Neuronal stem cell (in vitro differentiated cells): ENCODE data around the gene SH3TC1.
A peak's percentile ranks its signal among the peaks of the same experiment; 100 is the strongest.

Experiments
- DNase-seq: peaks from one replicate; pipeline ENCODE4 v3.0.0-alpha.2; 2013; ENCODE audit warnings: low spot score
- H2AFZ ChIP-seq: one replicate; pipeline ENCODE4 v1.6.1; 2013; ENCODE audit warnings: mild to moderate bottlenecking, low read length, inconsistent platforms
- H2AK5ac ChIP-seq: 2 replicates; pipeline ENCODE4 v1.6.1; 2013; ENCODE audit warnings: low read depth, mild to moderate bottlenecking, inconsistent platforms, low read length, moderate library complexity, mixed read lengths
- H2BK120ac ChIP-seq: 2 replicates; pipeline ENCODE4 v1.6.1; 2013; ENCODE audit warnings: low read depth, mild to moderate bottlenecking, inconsistent platforms, low read length, moderate library complexity, mixed read lengths
- H2BK12ac ChIP-seq: one replicate; pipeline ENCODE4 v1.6.1; 2013; ENCODE audit warnings: low read length, inconsistent platforms
- H2BK15ac ChIP-seq: 2 replicates; pipeline ENCODE4 v1.6.1; 2013; ENCODE audit warnings: mild to moderate bottlenecking, low read length, inconsistent platforms, mixed read lengths
- H2BK5ac ChIP-seq: one replicate; pipeline ENCODE4 v1.6.1; 2013; ENCODE audit warnings: inconsistent platforms, mild to moderate bottlenecking, low read length, moderate library complexity
- H3K14ac ChIP-seq: one replicate; pipeline ENCODE4 v1.6.1; 2013; ENCODE audit warnings: low read length, inconsistent platforms
- H3K18ac ChIP-seq: 2 replicates; pipeline ENCODE4 v1.6.1; 2013; ENCODE audit warnings: low read length, inconsistent platforms
- H3K23ac ChIP-seq: 2 replicates; pipeline ENCODE4 v1.6.1; 2013; ENCODE audit warnings: low read depth, mild to moderate bottlenecking, mixed read lengths, low read length, inconsistent platforms; ENCODE audit not compliant: poor library complexity
- H3K27ac ChIP-seq: replicated peaks from 3 replicates; pipeline ENCODE4 v1.5.1; 2013; ENCODE audit warnings: low read length, inconsistent platforms
- H3K27me3 ChIP-seq, 3 experiments: 2 replicates each; pipeline ENCODE4 v1.6.1; 2013; ENCODE audit warnings: low read length in 3 of 3, mild to moderate bottlenecking in 2 of 3, inconsistent platforms in 1 of 3, low read depth in 1 of 3, mixed read lengths in 1 of 3, moderate library complexity in 1 of 3; ENCODE audit not compliant: control insufficient read depth in 3 of 3, insufficient read depth in 3 of 3
- H3K36me3 ChIP-seq, 2 donors: replicated peaks in 1 of 2; 2 replicates each; pipeline ENCODE4 v1.6.1; 2013; ENCODE audit warnings: low read length in 2 of 2; ENCODE audit not compliant: control insufficient read depth in 2 of 2, insufficient read depth in 2 of 2
- H3K4ac ChIP-seq: 2 replicates; pipeline ENCODE4 v1.6.1; 2013; ENCODE audit warnings: inconsistent platforms, mild to moderate bottlenecking, low read length, moderate library complexity
- H3K4me1 ChIP-seq, 2 donors: 1 replicate in 1 of 2; 2 replicates in 1 of 2; pipeline ENCODE4 v1.6.1; 2013; ENCODE audit warnings: low read length in 2 of 2, low read depth in 1 of 2; ENCODE audit not compliant: control insufficient read depth in 2 of 2, insufficient read depth in 1 of 2
- H3K4me2 ChIP-seq: one replicate; pipeline ENCODE4 v1.6.1; 2013; ENCODE audit warnings: mild to moderate bottlenecking, low read length, inconsistent platforms; ENCODE audit not compliant: insufficient read depth, poor library complexity, severe bottlenecking
- H3K4me3 ChIP-seq, 2 donors: 2 replicates each; pipeline ENCODE4 v1.5.1; 2013; ENCODE audit warnings: low read length in 2 of 2, mild to moderate bottlenecking in 2 of 2, inconsistent platforms in 1 of 2, moderate library complexity in 1 of 2
- H3K79me1 ChIP-seq: one replicate; pipeline ENCODE4 v1.6.1; 2013; ENCODE audit warnings: low read depth, mild to moderate bottlenecking, inconsistent platforms, low read length, moderate library complexity
- H3K9ac ChIP-seq: one replicate; pipeline ENCODE4 v1.6.1; 2013; ENCODE audit warnings: mild to moderate bottlenecking, low read depth, low read length, inconsistent platforms; ENCODE audit not compliant: poor library complexity
- H3K9me3 ChIP-seq, 2 donors: replicated peaks in 1 of 2; 2 replicates each; pipeline versions ENCODE3 to v1.6.1; 2013; ENCODE audit warnings: low read length in 2 of 2, mild to moderate bottlenecking in 2 of 2, inconsistent platforms in 1 of 2, low read depth in 1 of 2, mixed read lengths in 1 of 2, moderate library complexity in 1 of 2; ENCODE audit not compliant: control insufficient read depth in 2 of 2, insufficient read depth in 1 of 2
- H4K8ac ChIP-seq: one replicate; pipeline ENCODE4 v1.6.1; 2013; ENCODE audit warnings: low read depth, mild to moderate bottlenecking, inconsistent platforms, low read length, moderate library complexity
- H4K91ac ChIP-seq: one replicate; pipeline ENCODE4 v1.6.1; 2013; ENCODE audit warnings: low read length, low read depth, mild to moderate bottlenecking, inconsistent platforms; ENCODE audit not compliant: poor library complexity
- WGBS, 2 donors: extraction: QIAGEN DNeasy Blood & Tissue Kit; methylation state at CpG; one replicate each; pipeline ENCODE4 v1.1.7; 2013; ENCODE audit warnings: missing lambda C conversion rate in 2 of 2, mixed read lengths in 1 of 2; ENCODE audit not compliant: insufficient read length in 2 of 2, insufficient replicate concordance in 1 of 2; ENCODE audit errors: extremely low coverage in 2 of 2; 5-methylcytosine and 5-hydroxymethylcytosine counted together

SH3TC1 gene

GRCh38 chr4:8224975-8225625 lies 26.0 kb downstream of the SH3TC1 start:
- Histone ChIP-seq H3K18ac (peak overlapping the region; percentile 68), H2AFZ (peak overlapping the region; percentile 24), H3K36me3 (no peaks in the 10 kb centered on the region), H3K4me1 (peaks cover 14 to 26% of the 10 kb centered on the region in 2 donors), H3K4ac (no peak overlapping the region), H4K8ac (no peak overlapping the region), H2BK5ac (no peak overlapping the region), H2BK12ac (no peak overlapping the region), H3K27me3 (no peaks in the 10 kb centered on the region), H2BK120ac (no peak overlapping the region), H2BK15ac (peak overlapping the region; percentile 60), H2AK5ac (peak overlapping the region; percentile 58), H3K9me3 (peaks cover 0 to 5% of the 10 kb centered on the region in 2 donors), H3K27ac (no peak overlapping the region), H3K4me2 (no peak overlapping the region), H3K79me1 (peaks cover 3% of the 10 kb centered on the region), H3K9ac (peak overlapping the region; percentile 65), H4K91ac (no peak overlapping the region), H3K23ac (peak overlapping the region; percentile 59), H3K14ac (no peak overlapping the region), H3K4me3 (peak overlapping the region in 1 of 2 donors; percentile 34)
- WGBS, 2 donors: no CpG with 5 or more reads among the region's 12 CpGs
- no peak for DNase-seq

- Histone ChIP-seq H2BK120ac (no peak overlapping the region), H4K8ac (no peak overlapping the region), H4K91ac (no peak overlapping the region), H3K4me2 (no peak overlapping the region), H3K36me3 (no peaks in the 10 kb centered on the region), H3K14ac (no peak overlapping the region), H2BK12ac (no peak overlapping the region), H3K27me3 (no peaks in the 10 kb centered on the region), H3K9ac (no peak overlapping the region), H2AFZ (peak overlapping the region; percentile 24), H2AK5ac (peak overlapping the region; percentile 63), H3K4me1 (peaks cover 14 to 26% of the 10 kb centered on the region in 2 donors), H2BK5ac (no peak overlapping the region), H3K4me3 (no peak overlapping the region), H3K27ac (no peak overlapping the region), H3K9me3 (peaks cover 0 to 3% of the 10 kb centered on the region in 2 donors), H3K23ac (no peak overlapping the region), H3K79me1 (peaks cover 3% of the 10 kb centered on the region), H3K18ac (peak overlapping the region; percentile 7), H3K4ac (no peak overlapping the region), H2BK15ac (peak overlapping the region; percentile 60)
- no CpG with 5 or more reads among the region's 10 CpGs for WGBS, 2 donors
- DNase-seq: no peak
Measured at GRCh38 chr4:8225706-8226443, 26.8 kb downstream of the SH3TC1 start.

- Histone ChIP-seq H2AK5ac (peak overlapping the region; percentile 88), H2BK120ac (peak overlapping the region; percentile 81), H3K23ac (no peak overlapping the region), H2BK12ac (peak overlapping the region; percentile 82), H4K91ac (no peak overlapping the region), H3K4me3 (no peak overlapping the region), H2BK15ac (peak overlapping the region; percentile 98), H3K27ac (no peak overlapping the region), H3K9me3 (no peaks in the 10 kb centered on the region), H3K27me3 (no peaks in the 10 kb centered on the region), H2AFZ (no peak overlapping the region), H2BK5ac (peak overlapping the region; percentile 94), H3K14ac (peak overlapping the region; percentile 95), H4K8ac (peak overlapping the region; percentile 48), H3K36me3 (no peaks in the 10 kb centered on the region), H3K9ac (peak overlapping the region; percentile 68), H3K4ac (peak overlapping the region; percentile 96), H3K79me1 (peaks cover 3% of the 10 kb centered on the region), H3K4me1 (peaks cover 14 to 21% of the 10 kb centered on the region in 2 donors), H3K18ac (peak overlapping the region; percentile 92), H3K4me2 (no peak overlapping the region)
- DNase-seq: no peak
- no CpG with 5 or more reads among the region's 31 CpGs for WGBS, 2 donors
Measured at GRCh38 chr4:8227201-8227770, 28.2 kb downstream of the SH3TC1 start.
